SK-N-SH treated with all-trans-retinoic acid at 6 μM for 48 hours (cell line): ENCODE data around the gene ZNF423.

Source experiments
- ATAC-seq: fragments of 200-7000 bp; cut with Tn5 transposase; 3 replicates; pipeline ENCODE4 v1.9.1; 2020; ENCODE audit warnings: mild to moderate bottlenecking, moderate library complexity
- ARNTL ChIP-seq: fragments of 450-650 bp; formaldehyde crosslinking; IDR thresholded peaks from 2 replicates; pipeline ENCODE4 v1.5.0; 2020; ENCODE audit warnings: low read depth, mild to moderate bottlenecking, moderate library complexity, borderline replicate concordance
- BACH2 ChIP-seq: fragments of 250-450 bp; sonication (Bioruptor Pico); IDR thresholded peaks from 2 replicates; pipeline ENCODE4 v1.9.0; 2021; ENCODE audit warnings: mild to moderate bottlenecking, borderline replicate concordance
- ESRRG ChIP-seq: fragments of 250-450 bp; sonication (Bioruptor Pico); IDR thresholded peaks from 2 replicates; pipeline ENCODE4 v1.6.1; 2021; ENCODE audit warnings: mild to moderate bottlenecking
- GLIS3 ChIP-seq: fragments of 250-450 bp; sonication (Bioruptor Pico); IDR thresholded peaks from 2 replicates; pipeline ENCODE4 v1.5.0; 2020; ENCODE audit warnings: mild to moderate bottlenecking, moderate library complexity
- ISL1 ChIP-seq: fragments of 250-450 bp; sonication (Bioruptor Pico); IDR thresholded peaks from 2 replicates; pipeline ENCODE4 v2.1.2; 2022; ENCODE audit warnings: mild to moderate bottlenecking, moderate library complexity
- OSR1 ChIP-seq: fragments of 250-450 bp; sonication (Bioruptor Pico); IDR thresholded peaks from 2 replicates; pipeline ENCODE4 v1.8.0; 2022; ENCODE audit warnings: moderate library complexity, mild to moderate bottlenecking, inconsistent platforms
- PATZ1 ChIP-seq: fragments of 250-450 bp; sonication (Bioruptor Pico); IDR thresholded peaks from 2 replicates; pipeline ENCODE4 v1.8.0; 2020; ENCODE audit warnings: mild to moderate bottlenecking, moderate library complexity, borderline replicate concordance
- PPARA ChIP-seq: fragments of 250-450 bp; sonication (Bioruptor Pico); IDR thresholded peaks from 2 replicates; pipeline ENCODE4 v1.5.0; 2020; ENCODE audit warnings: mild to moderate bottlenecking, borderline replicate concordance
- SNAI2 ChIP-seq: fragments of 250-450 bp; sonication (Bioruptor Pico); IDR thresholded peaks from 2 replicates; pipeline ENCODE4 v1.5.0; 2020; ENCODE audit warnings: mild to moderate bottlenecking, moderate library complexity
- TOX ChIP-seq: fragments of 250-450 bp; sonication (Bioruptor Pico); IDR thresholded peaks from 2 replicates; pipeline ENCODE4 v1.8.0; 2021; ENCODE audit warnings: mild to moderate bottlenecking, moderate library complexity, borderline replicate concordance
- ZC3H10 ChIP-seq: fragments of 250-450 bp; sonication (Bioruptor Pico); IDR thresholded peaks from 2 replicates; pipeline ENCODE4 v1.5.1; 2021; ENCODE audit warnings: mild to moderate bottlenecking, moderate library complexity
- ZFP30 ChIP-seq: fragments of 450-650 bp; formaldehyde crosslinking; IDR thresholded peaks from 2 replicates; pipeline ENCODE4 v1.5.0; 2022; ENCODE audit warnings: mild to moderate bottlenecking, moderate library complexity
- ZNF565 ChIP-seq: fragments of 450-650 bp; formaldehyde crosslinking; conservative IDR thresholded peaks from 2 replicates; pipeline ENCODE4 v1.5.0; 2020; ENCODE audit warnings: low read depth, mild to moderate bottlenecking, moderate library complexity
- ZNF70 ChIP-seq: fragments of 450-650 bp; formaldehyde crosslinking; IDR thresholded peaks from 2 replicates; pipeline ENCODE4 v1.5.0; 2020; ENCODE audit warnings: mild to moderate bottlenecking, moderate library complexity
- TF ChIP-seq, protein P1 (sequence below): fragments of 250-450 bp; sonication (Bioruptor Pico); IDR thresholded peaks from 2 replicates; pipeline ENCODE4 v1.5.1; 2020; ENCODE audit warnings: low read depth, mild to moderate bottlenecking, moderate library complexity
- TF ChIP-seq, protein P2 (sequence below): fragments of 250-450 bp; sonication (Bioruptor Pico); IDR thresholded peaks from 2 replicates; pipeline ENCODE4 v1.5.0; 2020; ENCODE audit warnings: mild to moderate bottlenecking, moderate library complexity
- TF ChIP-seq, protein P3 (sequence below): fragments of 250-450 bp; sonication (Bioruptor Pico); IDR thresholded peaks from 2 replicates; pipeline ENCODE4 v1.5.1; 2021; ENCODE audit warnings: mild to moderate bottlenecking, moderate library complexity
- TF ChIP-seq, protein P4 (sequence below): fragments of 250-450 bp; sonication (Bioruptor Pico); IDR thresholded peaks from 2 replicates; pipeline ENCODE4 v1.8.0; 2021; ENCODE audit warnings: low read depth, mild to moderate bottlenecking, moderate library complexity, borderline replicate concordance

The ZNF423 gene

DNA sequence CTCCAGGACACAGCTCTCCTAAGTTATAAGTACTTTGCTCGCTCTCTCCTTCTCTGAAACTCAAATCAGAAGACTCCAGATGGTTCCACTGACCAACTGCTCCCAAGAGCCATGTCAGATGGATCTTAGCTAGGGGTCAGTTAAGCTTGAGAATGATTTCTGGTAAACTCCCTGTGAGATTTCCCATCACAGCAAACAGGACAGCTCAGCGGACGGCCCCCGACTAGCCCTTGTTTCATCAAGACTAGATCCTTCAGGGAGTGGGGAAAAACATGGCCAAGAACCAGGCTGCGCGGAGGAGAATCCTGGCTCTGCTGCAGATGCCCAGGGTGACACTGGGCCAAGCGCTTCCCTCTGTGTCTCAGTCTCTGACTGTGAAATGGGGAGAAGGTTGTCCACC lies 322.5 kb downstream of the ZNF423 start:
- ATAC-seq, result no peak
- no peak for TF ChIP-seq ZNF70 (CRISPR knock-in tag)
- no peak for TF ChIP-seq BACH2 (CRISPR knock-in tag)
- no peak for TF ChIP-seq ZNF565 (CRISPR knock-in tag)
- no peak for TF ChIP-seq SNAI2
- TF ChIP-seq ZC3H10 (CRISPR knock-in tag), result no peak
- TF ChIP-seq PATZ1 (CRISPR knock-in tag), result no peak
- no peak for TF ChIP-seq ZFP30 (CRISPR knock-in tag)
- TF ChIP-seq, protein P1, sequence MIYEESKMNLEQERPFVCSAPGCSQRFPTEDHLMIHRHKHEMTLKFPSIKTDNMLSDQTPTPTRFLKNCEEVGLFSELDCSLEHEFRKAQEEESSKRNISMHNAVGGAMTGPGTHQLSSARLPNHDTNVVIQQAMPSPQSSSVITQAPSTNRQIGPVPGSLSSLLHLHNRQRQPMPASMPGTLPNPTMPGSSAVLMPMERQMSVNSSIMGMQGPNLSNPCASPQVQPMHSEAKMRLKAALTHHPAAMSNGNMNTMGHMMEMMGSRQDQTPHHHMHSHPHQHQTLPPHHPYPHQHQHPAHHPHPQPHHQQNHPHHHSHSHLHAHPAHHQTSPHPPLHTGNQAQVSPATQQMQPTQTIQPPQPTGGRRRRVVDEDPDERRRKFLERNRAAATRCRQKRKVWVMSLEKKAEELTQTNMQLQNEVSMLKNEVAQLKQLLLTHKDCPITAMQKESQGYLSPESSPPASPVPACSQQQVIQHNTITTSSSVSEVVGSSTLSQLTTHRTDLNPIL, result no peak

DNA sequence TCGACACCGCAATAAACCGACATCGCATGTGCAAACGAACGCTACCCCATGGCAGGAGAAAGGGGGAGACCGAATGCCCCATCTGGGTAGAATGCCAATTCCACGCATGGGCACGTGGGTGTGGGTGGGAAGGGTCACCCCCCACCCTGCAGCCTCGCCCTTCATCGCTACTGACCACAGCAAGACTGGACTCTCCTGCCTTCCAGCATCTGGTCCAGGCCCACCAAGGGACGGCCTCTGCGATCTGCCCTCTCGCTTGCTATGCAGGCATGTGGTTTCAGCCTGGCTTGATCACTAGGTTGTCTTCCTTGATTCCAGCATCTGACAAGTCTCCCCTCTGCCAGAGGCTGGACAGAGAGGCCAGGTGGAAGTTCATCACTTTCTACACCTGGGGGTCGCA lies 323.0 kb downstream of the ZNF423 start:
- TF ChIP-seq ARNTL (CRISPR knock-in tag), result no peak
- no peak for TF ChIP-seq ZFP30 (CRISPR knock-in tag)
- no peak for TF ChIP-seq GLIS3 (CRISPR knock-in tag)
- no peak for ATAC-seq

- ATAC-seq, result no peak
- no peak for TF ChIP-seq PPARA (CRISPR knock-in tag)
- no peak for TF ChIP-seq ZFP30 (CRISPR knock-in tag)
- TF ChIP-seq ARNTL (CRISPR knock-in tag), result no peak
- no peak for TF ChIP-seq ZC3H10 (CRISPR knock-in tag)
- TF ChIP-seq, protein P2, sequence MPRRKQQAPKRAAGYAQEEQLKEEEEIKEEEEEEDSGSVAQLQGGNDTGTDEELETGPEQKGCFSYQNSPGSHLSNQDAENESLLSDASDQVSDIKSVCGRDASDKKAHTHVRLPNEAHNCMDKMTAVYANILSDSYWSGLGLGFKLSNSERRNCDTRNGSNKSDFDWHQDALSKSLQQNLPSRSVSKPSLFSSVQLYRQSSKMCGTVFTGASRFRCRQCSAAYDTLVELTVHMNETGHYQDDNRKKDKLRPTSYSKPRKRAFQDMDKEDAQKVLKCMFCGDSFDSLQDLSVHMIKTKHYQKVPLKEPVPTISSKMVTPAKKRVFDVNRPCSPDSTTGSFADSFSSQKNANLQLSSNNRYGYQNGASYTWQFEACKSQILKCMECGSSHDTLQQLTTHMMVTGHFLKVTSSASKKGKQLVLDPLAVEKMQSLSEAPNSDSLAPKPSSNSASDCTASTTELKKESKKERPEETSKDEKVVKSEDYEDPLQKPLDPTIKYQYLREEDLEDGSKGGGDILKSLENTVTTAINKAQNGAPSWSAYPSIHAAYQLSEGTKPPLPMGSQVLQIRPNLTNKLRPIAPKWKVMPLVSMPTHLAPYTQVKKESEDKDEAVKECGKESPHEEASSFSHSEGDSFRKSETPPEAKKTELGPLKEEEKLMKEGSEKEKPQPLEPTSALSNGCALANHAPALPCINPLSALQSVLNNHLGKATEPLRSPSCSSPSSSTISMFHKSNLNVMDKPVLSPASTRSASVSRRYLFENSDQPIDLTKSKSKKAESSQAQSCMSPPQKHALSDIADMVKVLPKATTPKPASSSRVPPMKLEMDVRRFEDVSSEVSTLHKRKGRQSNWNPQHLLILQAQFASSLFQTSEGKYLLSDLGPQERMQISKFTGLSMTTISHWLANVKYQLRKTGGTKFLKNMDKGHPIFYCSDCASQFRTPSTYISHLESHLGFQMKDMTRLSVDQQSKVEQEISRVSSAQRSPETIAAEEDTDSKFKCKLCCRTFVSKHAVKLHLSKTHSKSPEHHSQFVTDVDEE (CRISPR knock-in tag), result no peak
- TF ChIP-seq, protein P3, sequence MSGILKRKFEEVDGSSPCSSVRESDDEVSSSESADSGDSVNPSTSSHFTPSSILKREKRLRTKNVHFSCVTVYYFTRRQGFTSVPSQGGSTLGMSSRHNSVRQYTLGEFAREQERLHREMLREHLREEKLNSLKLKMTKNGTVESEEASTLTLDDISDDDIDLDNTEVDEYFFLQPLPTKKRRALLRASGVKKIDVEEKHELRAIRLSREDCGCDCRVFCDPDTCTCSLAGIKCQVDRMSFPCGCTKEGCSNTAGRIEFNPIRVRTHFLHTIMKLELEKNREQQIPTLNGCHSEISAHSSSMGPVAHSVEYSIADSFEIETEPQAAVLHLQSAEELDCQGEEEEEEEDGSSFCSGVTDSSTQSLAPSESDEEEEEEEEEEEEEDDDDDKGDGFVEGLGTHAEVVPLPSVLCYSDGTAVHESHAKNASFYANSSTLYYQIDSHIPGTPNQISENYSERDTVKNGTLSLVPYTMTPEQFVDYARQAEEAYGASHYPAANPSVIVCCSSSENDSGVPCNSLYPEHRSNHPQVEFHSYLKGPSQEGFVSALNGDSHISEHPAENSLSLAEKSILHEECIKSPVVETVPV, result no peak
- TF ChIP-seq, protein P4, sequence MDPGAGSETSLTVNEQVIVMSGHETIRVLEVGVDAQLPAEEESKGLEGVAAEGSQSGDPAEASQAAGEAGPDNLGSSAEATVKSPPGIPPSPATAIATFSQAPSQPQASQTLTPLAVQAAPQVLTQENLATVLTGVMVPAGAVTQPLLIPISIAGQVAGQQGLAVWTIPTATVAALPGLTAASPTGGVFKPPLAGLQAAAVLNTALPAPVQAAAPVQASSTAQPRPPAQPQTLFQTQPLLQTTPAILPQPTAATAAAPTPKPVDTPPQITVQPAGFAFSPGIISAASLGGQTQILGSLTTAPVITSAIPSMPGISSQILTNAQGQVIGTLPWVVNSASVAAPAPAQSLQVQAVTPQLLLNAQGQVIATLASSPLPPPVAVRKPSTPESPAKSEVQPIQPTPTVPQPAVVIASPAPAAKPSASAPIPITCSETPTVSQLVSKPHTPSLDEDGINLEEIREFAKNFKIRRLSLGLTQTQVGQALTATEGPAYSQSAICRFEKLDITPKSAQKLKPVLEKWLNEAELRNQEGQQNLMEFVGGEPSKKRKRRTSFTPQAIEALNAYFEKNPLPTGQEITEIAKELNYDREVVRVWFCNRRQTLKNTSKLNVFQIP, result no peak
- TF ChIP-seq OSR1 (CRISPR knock-in tag), result no peak
- TF ChIP-seq, protein P1, result no peak
- no peak for TF ChIP-seq ESRRG (CRISPR knock-in tag)
- no peak for TF ChIP-seq TOX (CRISPR knock-in tag)
- TF ChIP-seq ISL1 (CRISPR knock-in tag), result no peak
These were observed 323.7 kb downstream of the ZNF423 start for GRCh38 chr16:49531931-49532840.
